Activated naive CD4-positive, alpha-beta T cell treated with anti-CD3 and anti-CD28 coated beads, Interleukin-2, amount 50 U/mL, for 16 hours (primary cell): ENCODE measurements around the gene DGKB.

Experiments used
- DNase-seq: peaks from one replicate; pipeline ENCODE4 v3.0.0-alpha.2; 2020

Gene DGKB

DNA sequence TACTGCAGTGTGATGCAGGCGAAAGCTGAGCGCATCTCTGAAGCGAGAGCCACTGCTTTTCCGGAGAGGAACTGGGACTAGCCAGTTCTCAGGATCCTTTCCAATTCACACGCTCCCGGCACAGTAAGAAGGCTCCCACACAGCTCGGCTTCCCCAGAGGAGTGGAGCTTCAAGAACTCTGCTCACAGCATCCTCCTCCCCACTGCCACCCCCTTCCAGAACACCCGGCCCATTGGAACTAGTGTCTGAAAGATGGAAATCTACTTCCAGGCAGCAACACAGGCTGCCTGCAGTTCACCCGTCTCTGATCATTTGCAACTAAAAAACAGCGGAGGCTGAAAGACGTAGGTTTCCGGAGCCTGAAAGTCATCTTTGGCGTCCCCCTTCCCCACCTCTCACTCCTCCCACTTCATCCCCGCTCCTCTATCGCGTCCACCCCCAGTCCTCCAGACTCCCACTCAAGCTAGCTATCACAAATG, at the start of gene DGKB:
Gene DGKB (minus strand): TSS at position 163 of the 479 bp plus-strand sequence.
- no peak for DNase-seq

DNA sequence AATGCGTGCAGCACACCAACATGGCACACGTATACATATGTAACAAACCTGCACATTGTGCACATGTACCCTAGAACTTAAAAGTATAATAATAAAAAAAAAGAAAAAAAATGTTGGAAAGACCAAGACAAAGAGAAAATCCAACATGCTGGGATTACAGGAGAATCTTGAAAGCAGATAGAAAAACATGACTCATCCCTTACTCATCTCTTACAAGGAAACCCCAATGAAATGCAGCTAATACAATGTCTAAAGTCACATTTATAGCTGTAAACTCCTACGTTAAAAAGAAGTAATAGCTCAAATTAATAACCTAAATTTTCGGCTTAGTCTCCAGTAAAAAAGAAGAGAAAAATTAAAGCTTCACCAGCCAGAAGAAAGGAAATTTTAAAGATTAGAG, 47.5 kb upstream of the DGKB start:
- no peak for DNase-seq

DNA sequence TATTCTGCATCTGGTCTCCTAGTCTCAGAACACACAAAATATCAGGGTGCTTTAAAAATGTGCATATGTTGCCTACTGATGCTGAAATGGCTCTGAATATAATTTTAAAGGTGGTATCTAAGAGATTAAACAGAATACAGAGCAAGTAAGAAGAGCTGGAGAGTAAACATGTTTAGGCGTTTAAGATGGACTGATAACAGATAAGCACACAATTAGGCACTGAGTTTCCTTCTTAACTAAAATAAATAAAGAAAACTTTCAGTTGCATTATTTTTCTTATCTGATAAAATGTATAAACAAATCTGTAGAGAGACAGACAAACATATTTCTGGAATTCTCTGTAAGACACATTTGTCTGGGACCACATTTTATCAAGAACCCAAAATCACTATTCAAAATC, 35.6 kb upstream of the DGKB start:
- DNase-seq, result no peak

DNA sequence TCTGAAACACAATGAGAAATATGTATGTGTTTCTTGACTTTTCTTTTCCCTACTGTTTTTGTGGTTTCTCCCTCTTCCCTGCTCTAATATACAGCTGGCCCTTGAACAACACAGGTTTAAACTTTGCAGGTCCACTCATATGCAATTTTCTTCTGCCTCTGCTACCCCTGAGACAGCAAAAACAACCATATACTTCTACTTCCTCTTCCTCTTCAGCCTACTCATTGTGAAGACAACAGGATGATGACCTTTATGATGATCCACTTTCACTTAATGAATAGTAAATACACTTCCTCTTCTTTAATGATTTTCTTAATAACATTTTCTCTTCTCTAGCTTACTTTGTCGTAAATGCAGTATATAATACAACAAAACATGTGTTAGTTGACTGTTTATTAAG, 35.0 kb upstream of the DGKB start:
- no peak for DNase-seq

DNA sequence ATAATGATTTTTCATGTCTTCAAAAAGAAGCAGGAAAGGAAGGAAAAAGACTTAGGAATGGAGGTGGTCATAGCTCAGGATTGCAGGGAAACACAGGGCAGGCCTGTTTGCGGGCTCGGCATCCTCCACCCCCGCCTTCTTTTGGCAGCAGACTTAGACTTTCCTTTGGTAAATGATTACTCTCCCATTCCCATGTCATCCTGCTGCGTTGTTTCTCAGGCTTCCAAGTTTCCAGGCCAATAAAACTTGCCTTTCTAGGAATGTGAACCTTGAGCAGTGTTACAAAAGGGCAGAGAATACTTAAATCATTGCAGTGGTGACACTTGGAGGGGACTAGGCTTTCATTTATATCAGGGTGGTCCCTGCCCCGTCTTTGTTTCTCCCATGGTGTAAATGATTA, 34.0 kb upstream of the DGKB start:
- DNase-seq, result no peak

DNA sequence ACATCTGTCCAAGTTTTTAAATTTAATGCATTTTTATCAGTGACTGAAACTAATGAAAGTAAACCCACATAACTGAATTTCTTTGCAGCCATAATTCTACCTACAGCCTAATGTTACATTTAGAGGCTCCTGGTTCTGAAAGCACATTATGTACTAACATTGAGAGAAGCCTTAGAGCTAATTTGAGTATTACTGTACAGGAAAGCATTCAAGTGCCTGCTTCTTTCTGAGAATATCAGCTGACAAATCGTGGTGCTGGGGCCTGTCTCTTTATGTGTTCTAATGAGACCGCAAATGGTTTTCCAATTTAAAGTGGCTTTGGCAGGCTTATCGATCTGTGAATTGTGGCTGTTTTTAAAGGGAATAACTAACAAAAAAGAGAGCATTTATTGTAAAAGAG, 32.3 kb upstream of the DGKB start:
- DNase-seq, result no peak

DNA sequence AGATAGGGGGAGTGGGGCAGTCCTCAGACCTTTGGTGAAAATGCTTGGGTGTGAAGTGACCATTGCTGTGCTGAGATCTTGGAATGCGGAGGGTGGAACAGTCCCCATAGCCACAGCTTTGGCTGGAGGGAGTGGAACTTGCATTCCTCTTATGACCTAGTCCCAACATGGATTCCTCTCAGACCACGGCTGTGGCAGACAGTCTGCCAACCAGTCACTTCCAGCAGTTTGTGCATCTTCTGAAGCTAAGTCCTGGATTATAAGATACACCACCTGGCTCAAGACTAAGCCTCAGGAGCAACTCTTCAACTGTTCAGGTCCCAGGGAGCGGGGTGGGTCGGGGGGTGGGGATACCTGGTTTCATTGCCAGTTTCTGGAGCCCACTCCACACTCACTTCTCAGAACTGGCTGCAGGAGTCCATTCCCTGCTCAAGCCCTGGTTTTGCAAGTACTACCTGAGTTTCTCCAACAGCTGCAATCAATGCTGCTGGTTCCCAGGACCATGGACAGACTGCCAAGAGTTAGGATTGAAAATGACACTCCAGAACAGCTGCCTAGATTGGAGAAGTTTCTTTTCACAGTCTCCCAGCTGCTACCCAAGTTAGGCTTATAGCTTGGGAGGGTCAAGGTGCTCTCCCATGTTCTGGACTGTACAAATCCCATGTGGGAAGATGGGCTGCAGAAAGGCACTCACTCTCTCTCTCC, 29.1 kb upstream of the DGKB start:
- DNase-seq, result no peak

DNA sequence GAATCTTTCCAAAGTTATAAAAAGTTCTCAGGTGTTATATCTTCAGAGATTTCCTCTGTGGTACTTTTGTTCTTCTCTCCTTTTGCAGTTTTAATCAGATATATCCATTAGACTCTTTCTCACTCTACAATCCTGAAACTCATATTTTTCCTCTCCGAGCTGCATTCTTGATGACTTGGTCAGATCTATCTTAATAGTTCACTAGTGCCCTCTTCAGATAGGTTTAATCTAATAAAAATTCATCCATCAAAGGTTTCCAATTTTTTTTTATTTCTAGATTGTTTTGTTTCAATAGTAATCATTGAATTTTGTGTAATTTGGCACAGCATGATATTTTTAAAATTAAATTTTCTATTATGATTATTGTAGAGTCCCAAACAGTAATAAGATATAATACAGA, 21.8 kb upstream of the DGKB start:
- DNase-seq, result no peak

DNA sequence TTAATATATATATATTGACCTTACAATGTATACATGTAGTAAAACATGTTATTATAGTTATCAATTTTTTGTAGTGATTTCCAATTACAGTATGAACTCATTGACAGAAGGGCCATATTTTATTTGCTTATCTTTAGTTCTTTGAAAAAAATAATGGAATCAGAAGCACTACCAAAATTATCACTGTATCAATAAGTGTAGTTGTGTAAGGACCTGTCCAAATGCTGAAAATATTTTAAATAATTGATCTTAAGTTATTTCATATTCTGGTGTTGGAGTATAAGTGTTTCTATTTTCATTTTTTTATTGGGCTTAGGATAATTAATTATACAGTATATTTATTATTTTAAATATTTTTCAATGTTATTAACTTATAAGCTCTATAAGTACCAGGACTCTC, 8.5 kb upstream of the DGKB start:
- DNase-seq, result no peak

DNA sequence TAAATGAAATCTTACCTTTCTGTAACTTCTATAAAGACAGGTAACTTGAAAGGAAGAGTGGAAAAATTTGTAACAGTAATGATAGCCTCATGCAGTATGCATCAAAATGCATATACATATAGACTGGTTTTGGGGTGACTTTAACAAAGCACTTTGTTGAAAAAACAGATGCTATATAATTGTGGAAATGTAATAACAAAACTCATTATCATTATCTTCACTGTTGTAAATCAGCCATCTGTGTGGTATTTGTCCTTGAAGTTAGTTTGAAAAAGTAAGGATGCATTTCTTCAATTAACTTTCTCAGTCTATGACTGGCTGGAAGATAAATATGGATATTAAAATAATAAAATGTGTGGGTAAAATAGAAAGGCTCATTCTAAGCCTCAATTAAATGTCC, 6.1 kb upstream of the DGKB start:
- no peak for DNase-seq

DNA sequence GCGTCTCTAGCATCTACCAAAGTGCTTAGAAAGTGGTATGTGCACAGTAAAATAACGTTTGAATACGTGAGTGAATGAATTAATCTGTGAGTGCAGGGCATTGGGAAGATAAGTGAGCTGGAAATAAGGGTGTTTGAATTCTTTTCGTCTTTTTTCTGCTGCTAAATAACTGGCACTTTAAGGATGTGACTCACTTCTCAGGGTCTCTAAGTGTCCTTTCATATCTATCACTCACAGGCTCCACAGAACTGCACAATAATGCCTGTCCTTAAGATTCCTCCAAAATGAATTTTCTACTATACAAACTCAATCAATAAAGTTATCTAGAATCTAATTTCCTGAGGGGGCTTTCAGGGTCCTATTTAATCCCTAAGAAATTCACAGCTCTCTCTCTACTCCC, 3.2 kb upstream of the DGKB start:
- no peak for DNase-seq

DNA sequence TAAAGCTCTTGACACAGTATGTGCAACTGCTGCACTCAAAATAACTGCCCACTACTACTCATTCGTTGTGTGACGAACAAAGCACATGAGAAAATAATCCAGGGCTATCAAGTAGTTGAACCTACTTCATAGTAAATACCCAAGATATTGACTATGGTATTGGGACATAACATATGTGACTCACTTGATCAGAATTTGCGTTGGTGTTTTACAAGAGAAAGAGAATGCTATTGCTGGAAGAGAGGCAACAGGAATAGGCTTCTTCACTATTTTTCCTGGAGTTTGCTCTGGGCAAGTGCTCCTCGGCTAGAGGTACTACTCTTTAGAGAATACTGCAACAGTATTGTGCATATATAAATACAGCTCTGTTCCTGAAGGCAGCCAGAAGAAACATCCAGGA, 2.5 kb downstream of the DGKB start:
- DNase-seq, result no peak

DNA sequence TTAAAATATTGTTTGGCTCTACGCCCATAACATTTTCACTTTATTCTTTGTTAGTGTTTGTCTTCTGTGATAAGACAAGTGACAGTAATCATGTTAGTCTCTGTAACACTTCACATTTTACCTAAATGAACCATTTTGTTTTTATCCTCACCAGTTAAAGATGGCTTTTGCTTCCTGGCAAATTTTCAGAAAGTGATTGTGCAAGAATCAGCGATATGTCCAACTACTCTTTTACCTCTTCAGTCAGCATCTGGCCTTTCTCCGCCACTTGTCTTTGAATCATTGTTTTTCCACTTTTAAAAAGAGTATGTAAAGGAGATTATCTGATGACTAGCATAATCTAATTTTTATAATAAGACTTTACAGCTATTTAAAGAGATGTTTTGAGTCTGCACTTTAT, 3.5 kb downstream of the DGKB start:
- no peak for DNase-seq

DNA sequence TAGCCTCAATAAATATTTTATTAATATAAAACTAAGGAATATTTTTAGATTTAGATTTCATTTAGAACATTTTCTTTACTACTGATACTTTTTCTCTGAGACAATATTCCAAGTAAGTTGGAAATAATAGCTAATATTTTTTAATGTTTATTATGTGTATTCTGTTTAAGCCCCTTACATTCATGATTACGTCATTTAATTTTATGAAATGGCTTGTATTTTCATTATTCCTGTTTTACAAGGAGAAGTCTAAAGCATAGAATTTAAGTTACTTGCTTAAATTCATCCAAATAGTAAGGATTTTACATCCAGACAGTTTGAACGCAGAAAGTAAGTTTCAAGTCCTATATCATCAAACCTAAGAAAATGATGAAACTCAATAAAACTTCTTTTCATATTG, 6.1 kb downstream of the DGKB start:
- no peak for DNase-seq

DNA sequence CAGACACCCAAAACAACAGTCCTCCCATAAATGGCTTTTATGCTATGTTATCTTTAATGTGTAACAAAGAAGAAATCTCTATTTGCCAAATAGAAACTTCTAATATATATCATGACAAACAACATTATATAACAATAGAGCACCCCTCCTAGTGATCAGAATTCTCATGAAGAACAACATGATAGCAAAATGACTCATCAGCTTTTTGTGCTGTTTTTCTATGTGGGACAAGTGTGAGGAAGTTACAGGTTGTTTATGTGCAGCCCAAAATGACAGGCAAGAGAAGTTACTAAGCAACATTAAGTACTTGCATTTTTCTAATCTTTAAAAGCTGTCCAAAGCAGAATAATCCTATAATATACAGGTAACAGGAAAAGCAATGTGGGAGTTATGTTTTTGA, 7.7 kb downstream of the DGKB start:
- DNase-seq, result no peak

DNA sequence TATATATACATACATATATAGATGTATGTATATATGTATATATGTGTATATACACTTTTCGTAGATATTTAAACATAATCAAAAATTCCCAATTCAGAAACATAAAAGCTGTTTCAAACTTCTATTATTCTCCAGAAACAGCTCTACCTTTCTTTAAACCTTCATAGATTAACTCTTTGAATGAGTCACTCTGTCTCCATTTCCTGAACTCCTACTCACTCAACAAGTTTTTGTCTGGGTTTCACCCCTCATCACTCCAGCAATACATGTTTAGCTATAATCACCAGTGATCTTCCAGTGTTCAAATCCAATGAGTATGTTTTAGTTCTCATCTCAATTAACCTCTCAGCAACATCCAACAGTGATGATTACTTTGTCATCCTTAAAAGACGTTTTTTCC, 9.6 kb downstream of the DGKB start:
- DNase-seq, result no peak

DNA sequence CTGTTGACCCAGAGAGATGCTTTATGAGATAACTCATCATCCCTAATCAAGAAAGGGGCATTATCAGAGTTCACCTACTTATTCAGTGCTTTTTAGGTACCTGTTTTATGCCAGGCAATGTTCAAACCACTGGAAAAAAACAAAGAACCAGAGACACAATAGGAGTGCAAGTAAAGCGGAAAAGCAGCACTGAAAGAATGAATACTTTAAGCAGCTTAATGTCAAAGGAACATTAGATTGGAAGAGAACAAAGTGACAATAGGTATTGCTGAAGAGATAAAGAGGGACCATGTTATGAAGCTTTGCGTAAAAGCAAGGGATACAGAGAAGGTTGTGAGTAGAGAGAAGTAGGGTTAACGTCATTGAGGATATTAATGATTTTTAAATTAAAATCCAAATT, 11.3 kb downstream of the DGKB start:
- DNase-seq, result no peak

DNA sequence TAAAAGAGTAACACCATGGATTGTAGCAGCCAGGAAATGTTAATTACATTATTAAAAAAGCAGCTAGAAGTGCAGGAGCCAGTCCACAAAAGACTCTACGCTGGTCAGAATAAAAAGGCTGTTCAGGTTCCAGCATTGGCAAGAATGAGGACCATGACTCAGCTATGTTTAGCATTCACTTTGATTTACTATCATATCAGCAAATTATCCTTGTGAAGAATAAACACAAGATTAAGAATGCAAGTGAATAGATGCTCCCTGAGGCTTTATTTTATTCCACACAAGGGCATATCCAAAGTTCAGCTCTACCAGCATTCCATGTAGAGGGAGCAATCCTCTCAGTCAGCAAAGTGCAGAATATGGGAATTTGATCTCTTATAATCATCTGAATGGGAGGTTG, 13.6 kb downstream of the DGKB start:
- no peak for DNase-seq

DNA sequence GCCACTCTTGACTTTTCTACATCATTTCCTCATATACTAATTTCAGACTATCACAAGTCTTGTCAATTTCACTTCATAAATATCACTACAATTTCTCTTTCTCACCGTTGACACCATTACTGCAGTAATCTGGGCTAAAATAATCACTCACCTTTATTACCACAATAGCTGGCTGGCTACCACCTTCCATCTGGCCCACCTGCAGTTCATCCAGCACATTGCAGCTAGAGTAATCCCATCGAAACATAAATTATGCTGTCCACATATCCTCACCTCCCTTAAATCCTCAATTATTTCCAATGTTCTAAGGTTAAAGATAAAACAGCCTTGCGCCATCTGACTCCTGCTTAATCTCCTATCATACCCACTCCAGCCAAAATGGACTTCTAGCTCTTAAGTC, 16.0 kb downstream of the DGKB start:
- no peak for DNase-seq

DNA sequence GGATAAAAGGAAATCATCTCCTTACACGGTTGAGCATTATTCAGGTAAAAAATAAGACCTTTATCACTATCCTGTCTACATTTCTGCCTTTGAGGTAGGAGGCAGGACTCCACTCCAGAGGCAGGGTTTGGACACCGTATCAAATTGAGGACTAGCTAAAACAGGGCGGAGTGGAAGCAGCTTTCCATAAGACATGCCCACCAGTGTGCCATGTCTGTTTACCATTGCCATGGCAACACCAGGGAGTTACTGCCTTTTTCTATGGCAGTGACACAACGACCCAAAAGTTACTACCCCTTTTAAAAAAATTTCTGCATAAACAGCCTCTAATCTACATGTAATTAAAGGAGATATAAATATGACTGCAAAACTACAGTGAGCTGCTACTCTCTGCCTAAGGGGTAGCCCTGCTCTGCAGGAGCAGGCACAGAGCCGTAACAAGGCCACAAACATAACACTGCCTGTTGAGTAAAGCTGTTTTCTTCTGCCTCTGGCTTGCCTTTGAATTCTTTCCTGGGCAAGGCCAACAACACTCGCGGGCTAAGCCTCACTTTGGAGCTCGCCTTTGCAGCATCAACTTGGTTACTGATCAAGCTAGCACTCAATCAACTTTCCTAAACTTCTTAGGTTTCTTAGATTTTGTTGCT, 26.5 kb downstream of the DGKB start:
- no peak for DNase-seq

DNA sequence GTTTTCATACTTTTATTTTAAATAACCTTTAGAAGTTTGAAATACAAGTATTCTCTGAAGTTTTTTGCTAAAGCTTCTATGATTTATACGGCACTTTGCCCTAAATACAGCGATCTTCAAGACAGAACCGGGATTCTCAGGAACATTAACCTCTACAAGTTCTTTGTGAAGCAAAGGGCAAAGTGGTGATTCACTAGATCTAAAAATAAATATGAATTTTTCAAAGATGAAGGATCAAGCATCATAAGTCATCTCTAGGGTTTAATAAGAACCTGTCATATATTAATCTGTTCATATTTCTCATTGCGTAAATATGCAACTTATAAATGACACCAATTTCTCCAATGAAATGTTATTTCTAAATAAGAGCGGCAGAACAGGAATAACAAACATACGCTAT, 30.7 kb downstream of the DGKB start:
- DNase-seq, result no peak

DNA sequence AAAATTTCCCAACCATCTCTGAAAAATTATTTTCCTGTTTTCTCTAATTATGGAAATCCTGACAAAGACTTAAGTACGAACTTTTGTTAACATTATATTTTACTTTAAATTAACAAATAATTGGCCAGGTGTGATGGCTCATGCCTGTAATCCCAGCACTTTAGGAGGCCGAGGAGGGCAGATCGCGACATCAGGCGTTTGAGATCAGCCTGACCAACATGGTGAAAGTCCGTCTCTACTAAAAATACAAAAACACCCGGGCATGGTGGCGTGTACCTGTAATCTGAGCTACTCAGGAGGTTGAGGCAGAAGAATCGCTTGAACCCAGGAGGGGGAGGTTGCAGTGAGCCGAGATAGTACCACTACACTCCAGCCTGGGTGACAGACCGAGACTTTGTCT, 32.2 kb downstream of the DGKB start:
- no peak for DNase-seq

DNA sequence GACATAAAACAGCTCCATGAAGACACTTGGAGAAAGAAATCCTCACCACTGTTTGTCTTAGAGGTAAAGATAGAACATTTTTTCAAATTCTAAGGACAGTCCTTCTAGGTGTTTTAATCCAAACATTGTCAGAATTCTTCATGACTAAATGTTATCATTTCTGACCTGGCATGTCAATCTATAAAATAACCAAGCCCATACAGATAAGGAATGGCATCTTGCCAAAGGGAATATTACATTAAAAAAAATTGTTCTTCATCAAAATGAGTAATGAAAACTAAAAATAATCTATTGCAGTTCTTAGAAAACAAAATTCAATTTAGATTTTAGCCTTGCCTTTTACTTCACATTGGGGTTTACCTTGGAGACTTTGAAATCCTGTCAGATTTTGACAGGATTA, 33.6 kb downstream of the DGKB start:
- no peak for DNase-seq

DNA sequence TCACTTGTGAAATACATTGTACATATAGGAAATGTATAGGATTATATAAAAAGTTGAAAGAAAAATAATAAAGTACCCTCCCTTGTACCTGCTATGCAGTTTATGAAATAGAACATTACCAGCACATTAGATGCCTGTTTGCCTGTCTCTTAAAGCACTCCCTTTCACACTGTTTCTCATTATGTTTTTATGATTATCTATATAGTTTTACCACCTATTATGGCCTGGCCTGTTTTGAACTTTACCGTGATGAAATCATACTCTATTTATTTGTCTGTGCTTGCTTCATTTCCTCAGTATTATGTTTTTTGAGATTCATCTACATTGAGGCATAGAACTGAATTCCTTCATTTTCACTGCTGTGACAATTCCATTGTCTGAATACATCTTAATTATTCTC, 41.1 kb downstream of the DGKB start:
- DNase-seq, result no peak

DNA sequence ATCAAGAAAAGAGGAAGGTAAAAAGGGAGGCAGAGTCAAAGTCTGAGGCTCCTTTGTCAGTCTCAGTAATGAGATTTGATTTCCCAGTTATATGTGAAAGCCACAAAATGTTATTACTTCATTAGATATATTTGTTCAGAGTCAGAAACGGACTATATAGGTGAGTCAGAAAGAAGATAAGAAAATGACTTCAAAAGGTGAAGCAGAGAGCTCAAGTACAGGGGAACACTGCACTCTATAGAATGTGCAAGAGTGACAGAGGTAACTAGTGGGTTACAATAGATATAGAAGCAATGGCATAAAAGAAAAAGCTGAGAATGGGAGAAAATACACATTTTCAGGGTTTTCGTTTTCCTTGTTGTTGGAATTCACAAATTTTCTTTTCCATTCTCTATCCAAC, 43.3 kb downstream of the DGKB start:
- DNase-seq, result no peak
